ENCODE measurements around the gene MTCL1. TPM values are rescaled to one million over a fixed set of nuclear protein-coding genes. Genes with fewer than 3 reads are reported as not detected.

Gene MTCL1
- total and polyA plus RNA-seq, 9 of the 15 experiments (the other 6 are each of a cell fraction or from before 2014, with no cell fraction given), result 0.21 to 7.4 (median 3.7) TPM

GRCh38 chr18:8868779-8869415, 163.5 kb downstream of the MTCL1 start:
- peaks cover 8 to 14% of the 10 kb centered on the region in 2 experiments; a peak in 4 of 5 replicates for H3K4me1 ChIP-seq (replicated peaks in 1 of 2; ENCODE audit: control insufficient read depth in 2 of 2, insufficient read depth in 2 of 2, low read length in 2 of 2)
- ATAC-seq (no peak), FAIRE-seq (no peak), DNase-seq (ENCODE audit: extremely low read depth in 1 of 4, low spot score in 3 of 4) (no peak)
- H3K9me1 ChIP-seq (ENCODE audit: control insufficient read depth, insufficient read depth, low read length), result no peaks in the 10 kb centered on the region
- no peak overlapping the region for H3K4me3 ChIP-seq
- ChIA-PET CTCF (ENCODE audit: low intra/inter-chr PET ratio) (no interaction called here), POLR2A (interaction anchor here (1.1 to 1.4 kb wide), 2 partner anchors 9 to 12 kb away, joined by 3 read pairs; no protein-coding TSS in a partner anchor)
- H3K4me2 ChIP-seq (ENCODE audit: insufficient read depth, low read length), result no peak overlapping the region
- H3K79me2 ChIP-seq (ENCODE audit: control insufficient read depth, insufficient read depth, low read length), result no peaks in the 10 kb centered on the region
- H3K9me3 ChIP-seq (replicated peaks; ENCODE audit: control insufficient read depth, insufficient read depth, low read depth, low read length), result no peaks in the 10 kb centered on the region
- no peak overlapping the region for H3K9ac ChIP-seq (ENCODE audit: insufficient read depth in 1 of 2, low read depth in 2 of 2, low read length in 2 of 2)
- H2AFZ ChIP-seq (ENCODE audit: low read depth, low read length), result no peak overlapping the region
- H3K27me3 ChIP-seq (ENCODE audit: control insufficient read depth in 2 of 2, insufficient read depth in 2 of 2, low read length in 2 of 2), result peaks cover 0 to 10% of the 10 kb centered on the region in 2 experiments; a peak in 2 of 5 replicates
- H4K20me1 ChIP-seq (replicated peaks; ENCODE audit: control insufficient read depth, insufficient read depth, low read length), result no peaks in the 10 kb centered on the region
- H3K27ac ChIP-seq (ENCODE audit: extremely low read depth, low read depth, low read length), result no peak overlapping the region
- WGBS (ENCODE audit: insufficient coverage, low coverage, missing lambda C conversion rate), result 36% methylated on average over 2 of the region's 2 CpGs
- TF ChIP-seq ZFP36 (IDR thresholded peaks at IDR 0.05; ENCODE audit: low read depth, low read length, partially characterized antibody), result peak; percentile 17
- TF ChIP-seq FOXP4 (CRISPR knock-in tag; IDR thresholded peaks at IDR 0.05; ENCODE audit: borderline replicate concordance), result no peak
- H3K36me3 ChIP-seq (ENCODE audit: control insufficient read depth, insufficient read depth, low read length), result no peaks in the 10 kb centered on the region
- BruUV-seq (replicated peaks), result no TSS peak
- in situ Hi-C loops (cut with MboI), result loop anchor here (5.0 kb wide), 1 partner anchor 118 kb away; no protein-coding TSS in a partner anchor
- intact Hi-C loops (cut with micrococcal nuclease), result no loop called here

Measured in K562 (cell line).